Measurements from ENCODE around the gene VPS9D1.

Gene VPS9D1

GRCh38 chr16:89720813-89721545, at the start of gene VPS9D1, which contains the start of gene ZNF276:
Gene VPS9D1 (minus strand): TSS chr16:89720898. CDS start chr16:89720861, 37 bp downstream.
Gene ZNF276 (plus strand): TSS chr16:89721537. CDS start chr16:89721641, 104 bp downstream.
- DNase-seq = peak; percentile 94

- DNase-seq = no peak
Observed at GRCh38 chr16:89770367-89770766, 49.7 kb upstream of the VPS9D1 start.

- DNase-seq = no peak
Observed at GRCh38 chr16:89765292-89765830, 44.7 kb upstream of the VPS9D1 start.

GRCh38 chr16:89764711-89765201, 44.1 kb upstream of the VPS9D1 start:
- DNase-seq = peak; percentile 80

GRCh38 chr16:89761304-89761922, 40.7 kb upstream of the VPS9D1 start:
- no peak for DNase-seq

GRCh38 chr16:89759746-89760340, 39.1 kb upstream of the VPS9D1 start:
- DNase-seq = peak; percentile 68

- no peak for DNase-seq
Observed at GRCh38 chr16:89749637-89750036, 28.9 kb upstream of the VPS9D1 start.

GRCh38 chr16:89748921-89749320, 28.2 kb upstream of the VPS9D1 start:
- DNase-seq = no peak

- DNase-seq = no peak
Observed at GRCh38 chr16:89748076-89748475, 27.4 kb upstream of the VPS9D1 start.

- DNase-seq = no peak
Observed at GRCh38 chr16:89746043-89746442, 25.3 kb upstream of the VPS9D1 start.

GRCh38 chr16:89744813-89745212, 24.1 kb upstream of the VPS9D1 start:
- no peak for DNase-seq

- DNase-seq = no peak
Observed at GRCh38 chr16:89742948-89743347, 22.2 kb upstream of the VPS9D1 start.

- DNase-seq = no peak
Observed at GRCh38 chr16:89741342-89742014, 20.8 kb upstream of the VPS9D1 start.

- no peak for DNase-seq
Observed at GRCh38 chr16:89739383-89739782, 18.7 kb upstream of the VPS9D1 start.

GRCh38 chr16:89738538-89739317, 18.0 kb upstream of the VPS9D1 start:
- no peak for DNase-seq

GRCh38 chr16:89738072-89738377, 17.3 kb upstream of the VPS9D1 start:
- no peak for DNase-seq

- DNase-seq = peak; percentile 80
Observed at GRCh38 chr16:89737341-89738071, 16.8 kb upstream of the VPS9D1 start.

GRCh38 chr16:89736554-89736953, 15.9 kb upstream of the VPS9D1 start:
- no peak for DNase-seq

- DNase-seq = no peak
Observed at GRCh38 chr16:89733792-89734191, 13.1 kb upstream of the VPS9D1 start.

- DNase-seq = no peak
Observed at GRCh38 chr16:89733322-89733721, 12.6 kb upstream of the VPS9D1 start.

GRCh38 chr16:89732918-89733242, 12.2 kb upstream of the VPS9D1 start:
- no peak for DNase-seq

All from activated effector memory CD4-positive, alpha-beta T cell treated with anti-CD3 and anti-CD28 coated beads, Interleukin-2, amount 50 U/mL, for 16 hours (primary cell).